ENCODE results near the gene IL1RAPL2.
"Not testable (repeated sequence)": the region's sequence is repeated elsewhere in the genome, so short reads cannot be mapped to it uniquely, and the experiment has no call there.

Gene IL1RAPL2

GRCh38 chrX:105038672-105039328 is 472.8 kb downstream of the IL1RAPL2 start:
- DNase-seq: no peak

GRCh38 chrX:105050921-105051320 is 484.9 kb downstream of the IL1RAPL2 start:
- DNase-seq: no peak

- no peak for DNase-seq
Observed at GRCh38 chrX:105051364-105051763, 485.4 kb downstream of the IL1RAPL2 start.

- DNase-seq: no peak
Observed at GRCh38 chrX:105052926-105053325, 486.9 kb downstream of the IL1RAPL2 start.

- DNase-seq: no peak
Observed at GRCh38 chrX:105063743-105064142, 497.7 kb downstream of the IL1RAPL2 start.

- no peak for DNase-seq
Observed at GRCh38 chrX:105098201-105098600, 532.2 kb downstream of the IL1RAPL2 start.

GRCh38 chrX:105098812-105099211 is 532.8 kb downstream of the IL1RAPL2 start:
- DNase-seq: no peak

GRCh38 chrX:105101378-105101777 is 535.4 kb downstream of the IL1RAPL2 start:
- no peak for DNase-seq

- DNase-seq: no peak
Observed at GRCh38 chrX:105109936-105110335, 543.9 kb downstream of the IL1RAPL2 start.

GRCh38 chrX:105114554-105115130 is 548.6 kb downstream of the IL1RAPL2 start:
- DNase-seq: no peak

- not testable (repeated sequence) for DNase-seq
Observed at GRCh38 chrX:105115596-105116320, 549.8 kb downstream of the IL1RAPL2 start.

- no peak for DNase-seq
Observed at GRCh38 chrX:105116486-105116885, 550.5 kb downstream of the IL1RAPL2 start.

GRCh38 chrX:105117621-105118020 is 551.6 kb downstream of the IL1RAPL2 start:
- DNase-seq: no peak

- DNase-seq: no peak
Observed at GRCh38 chrX:105120463-105120862, 554.5 kb downstream of the IL1RAPL2 start.

GRCh38 chrX:105121186-105121585 is 555.2 kb downstream of the IL1RAPL2 start:
- no peak for DNase-seq

- DNase-seq: no peak
Observed at GRCh38 chrX:105126201-105126600, 560.2 kb downstream of the IL1RAPL2 start.

GRCh38 chrX:105134273-105134672 is 568.3 kb downstream of the IL1RAPL2 start:
- DNase-seq: no peak

- DNase-seq: no peak
Observed at GRCh38 chrX:105136786-105137185, 570.8 kb downstream of the IL1RAPL2 start.

- no peak for DNase-seq
Observed at GRCh38 chrX:105150036-105150435, 584.0 kb downstream of the IL1RAPL2 start.

- no peak for DNase-seq
Observed at GRCh38 chrX:105150557-105150956, 584.6 kb downstream of the IL1RAPL2 start.

GRCh38 chrX:105167233-105167632 is 601.2 kb downstream of the IL1RAPL2 start:
- DNase-seq: no peak

GRCh38 chrX:105168577-105168976 is 602.6 kb downstream of the IL1RAPL2 start:
- DNase-seq: no peak

GRCh38 chrX:105173071-105173470 is 607.1 kb downstream of the IL1RAPL2 start:
- DNase-seq: no peak

GRCh38 chrX:105179644-105180043 is 613.6 kb downstream of the IL1RAPL2 start:
- no peak for DNase-seq
